Activated T-helper 1 cell treated with Interleukin-2 at 50 U/mL for 16 hours (primary cell): Measurements from ENCODE around the gene USP6NL.
"Not testable (repeated sequence)": the region's sequence is repeated elsewhere in the genome, so short reads cannot be mapped to it uniquely, and the experiment has no call there.

Experiments
- DNase-seq: peaks from one replicate; pipeline ENCODE4 v3.0.0-alpha.2; 2020; ENCODE audit warnings: low read depth

Gene USP6NL

DNA sequence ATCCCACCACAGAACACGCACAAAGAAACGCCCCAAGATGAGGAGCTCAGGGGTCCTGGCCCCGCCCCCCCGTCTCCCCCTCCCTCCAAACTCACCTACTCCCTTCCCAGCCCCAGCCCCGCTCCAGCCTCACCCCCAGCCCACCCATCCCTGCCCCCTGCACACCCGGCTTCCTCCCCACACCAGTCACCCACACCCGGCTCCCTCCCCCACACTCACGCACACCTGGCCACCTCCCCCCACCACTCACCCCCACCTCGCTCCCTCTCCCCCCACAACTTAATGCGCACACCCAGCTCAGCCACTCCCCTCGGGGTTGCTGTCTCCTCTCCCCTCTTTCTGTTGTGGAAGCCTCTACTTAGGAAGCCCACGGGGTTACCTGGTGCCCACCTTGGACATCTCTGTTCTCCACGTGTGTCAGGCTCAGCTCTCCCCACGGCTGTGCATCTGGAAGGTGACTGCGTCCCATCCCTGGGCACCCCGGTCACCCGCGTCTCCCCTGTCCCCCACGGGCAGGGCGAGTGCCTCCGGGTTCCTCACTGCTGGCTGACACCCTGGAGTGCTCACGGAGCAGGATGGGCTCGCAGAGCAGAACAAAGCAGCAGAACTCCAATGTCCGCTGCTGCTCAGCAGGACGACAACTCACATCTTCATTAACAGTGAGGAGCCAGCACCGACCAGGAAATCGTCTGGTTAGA lies 166.8 kb downstream of the USP6NL start:
- DNase-seq = no peak

DNA sequence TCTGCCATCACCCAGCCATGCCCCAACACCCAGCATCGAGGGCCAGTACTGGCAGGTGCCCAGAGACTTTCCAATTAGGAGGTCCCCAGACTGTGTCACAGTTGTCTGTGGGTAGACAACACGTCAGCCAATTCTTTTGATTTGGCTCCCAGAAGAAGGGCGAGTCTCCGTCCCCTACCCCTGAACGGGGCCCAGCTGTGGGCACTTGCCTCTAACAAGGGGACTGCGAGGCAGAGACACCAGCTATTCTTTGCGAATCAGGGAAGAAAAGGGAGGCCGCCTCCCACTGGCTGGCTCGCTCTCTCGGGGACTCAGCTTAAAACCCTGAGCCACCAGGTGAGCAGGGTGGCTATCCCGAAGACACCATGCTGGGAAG lies 167.3 kb downstream of the USP6NL start:
- DNase-seq = no peak

DNA sequence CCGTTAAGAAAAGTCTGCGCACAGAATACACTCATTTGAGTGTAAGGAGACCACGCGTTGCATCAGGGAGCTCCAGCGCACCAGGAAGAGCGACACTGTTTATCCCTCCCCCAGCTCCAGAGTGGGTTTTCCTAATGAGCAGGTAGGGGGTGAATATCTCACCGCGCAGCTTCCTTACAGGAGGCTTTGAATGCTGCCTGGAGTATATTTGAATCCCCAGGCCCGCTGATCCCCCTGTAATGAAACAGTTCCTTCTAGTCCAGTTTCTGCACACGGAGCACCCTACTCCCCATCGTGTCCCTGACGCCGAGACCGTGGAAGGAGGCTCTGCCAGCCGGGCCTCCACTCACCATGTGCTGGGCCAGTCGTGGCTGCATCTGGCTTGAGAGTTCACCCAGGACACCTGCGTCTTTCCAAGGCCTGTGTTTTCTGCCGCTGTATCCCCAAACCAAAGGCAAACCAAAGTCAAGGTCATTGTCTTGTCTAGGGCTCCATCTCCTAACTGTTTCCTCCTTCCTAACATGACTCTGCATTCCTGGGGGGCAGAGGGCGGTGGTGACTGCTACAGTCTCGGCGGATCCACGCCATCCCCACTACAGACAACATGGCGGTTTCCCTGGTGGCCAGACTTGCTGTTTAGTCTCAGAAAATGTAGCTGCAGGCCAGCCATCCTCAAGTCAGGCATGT lies 167.8 kb downstream of the USP6NL start:
- no peak for DNase-seq

DNA sequence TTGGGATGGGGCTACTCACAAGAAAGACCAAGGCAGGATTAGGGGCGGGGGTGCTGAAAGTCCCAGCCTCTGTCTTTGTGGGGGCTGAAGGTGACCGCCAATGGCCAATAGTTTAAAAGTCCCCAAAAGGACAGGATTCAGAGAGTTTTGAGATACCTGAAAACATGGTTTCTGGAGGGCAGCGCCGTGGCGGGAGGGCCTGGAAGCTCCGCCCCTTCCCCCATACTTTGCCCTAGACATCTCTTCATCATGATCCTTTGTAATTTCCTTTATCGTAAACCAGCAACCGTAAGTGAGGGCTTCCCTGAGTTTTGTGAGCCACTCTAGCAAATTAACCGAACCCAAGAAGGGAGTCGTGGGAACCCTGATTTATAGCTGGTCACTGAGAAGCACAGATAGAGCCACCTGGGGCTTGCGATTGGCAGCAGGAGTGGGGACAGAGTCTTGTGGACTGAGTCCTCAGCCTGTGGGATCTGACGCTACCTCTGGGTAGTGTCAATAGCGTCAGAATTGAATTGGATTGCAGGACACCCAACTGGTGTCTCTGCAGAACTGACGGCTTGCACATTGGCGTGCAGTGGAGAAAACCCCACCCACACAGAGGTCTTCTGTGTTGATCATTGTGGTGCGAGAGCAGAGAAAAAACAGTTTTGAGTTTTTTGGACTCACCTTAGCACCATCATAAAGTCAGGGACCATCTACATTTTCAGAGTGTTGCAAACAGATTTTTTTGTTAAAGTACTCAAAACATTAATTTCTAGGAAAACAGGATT lies 169.3 kb downstream of the USP6NL start:
- no peak for DNase-seq

DNA sequence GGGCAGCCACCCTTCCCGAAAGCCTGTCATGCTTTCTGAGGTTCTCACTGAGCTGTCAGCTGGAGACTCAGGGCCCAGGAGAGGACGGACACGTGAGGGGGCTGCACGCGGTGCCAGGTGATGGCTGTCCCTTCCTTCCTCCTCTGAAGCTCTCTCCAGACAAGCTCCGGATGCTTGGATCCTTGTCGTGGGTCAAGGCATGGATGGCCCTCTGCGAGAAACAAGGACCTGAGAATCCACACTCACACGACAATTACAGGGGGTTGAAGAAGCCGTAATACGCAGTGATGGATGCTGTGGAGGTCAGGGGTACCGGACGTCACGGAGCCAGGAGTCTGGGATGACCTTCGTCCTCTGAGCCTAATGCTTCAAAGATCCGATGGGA lies 170.3 kb downstream of the USP6NL start:
- no peak for DNase-seq

DNA sequence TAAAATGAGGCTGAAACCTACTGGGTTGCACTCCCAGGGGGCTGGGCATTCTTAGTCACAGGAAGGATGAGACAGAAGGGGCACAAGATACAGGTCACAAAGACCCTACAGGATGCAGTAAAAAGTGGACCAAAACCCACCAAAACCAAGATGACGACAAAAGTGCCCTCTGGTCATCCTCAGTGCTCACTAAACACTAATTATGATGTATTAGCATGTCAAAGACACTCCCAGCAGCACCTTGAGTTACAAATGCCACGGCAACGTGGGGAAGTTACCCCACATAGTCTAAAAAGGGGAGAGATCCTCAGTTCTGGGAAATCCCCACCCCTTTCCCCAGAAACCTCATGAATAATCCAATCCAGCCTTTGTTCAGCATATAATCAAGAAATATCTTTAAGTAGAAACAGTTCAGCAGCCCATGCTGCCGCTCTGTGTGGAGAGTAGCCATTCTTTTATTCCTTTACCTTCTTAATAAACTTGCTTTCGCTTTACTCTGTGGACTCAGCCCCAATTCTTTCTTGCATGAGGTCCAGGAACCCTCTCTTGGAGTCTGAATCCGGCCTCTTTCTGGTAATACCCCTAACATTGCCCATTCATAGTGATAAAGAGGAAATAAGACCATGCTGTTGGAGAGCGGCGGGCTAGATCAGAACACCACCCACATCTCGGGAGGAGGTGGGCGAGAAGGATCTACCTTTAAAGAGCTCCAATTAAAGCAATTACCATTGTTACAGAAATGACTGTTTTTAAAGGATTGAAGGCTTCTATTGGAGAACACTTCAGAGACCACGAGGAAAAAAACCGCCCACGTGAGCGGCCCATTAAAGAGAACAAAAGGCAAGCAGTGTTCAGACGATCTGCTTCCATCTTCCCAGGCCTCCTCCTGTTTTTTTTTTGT lies 170.9 kb downstream of the USP6NL start:
- no peak for DNase-seq

DNA sequence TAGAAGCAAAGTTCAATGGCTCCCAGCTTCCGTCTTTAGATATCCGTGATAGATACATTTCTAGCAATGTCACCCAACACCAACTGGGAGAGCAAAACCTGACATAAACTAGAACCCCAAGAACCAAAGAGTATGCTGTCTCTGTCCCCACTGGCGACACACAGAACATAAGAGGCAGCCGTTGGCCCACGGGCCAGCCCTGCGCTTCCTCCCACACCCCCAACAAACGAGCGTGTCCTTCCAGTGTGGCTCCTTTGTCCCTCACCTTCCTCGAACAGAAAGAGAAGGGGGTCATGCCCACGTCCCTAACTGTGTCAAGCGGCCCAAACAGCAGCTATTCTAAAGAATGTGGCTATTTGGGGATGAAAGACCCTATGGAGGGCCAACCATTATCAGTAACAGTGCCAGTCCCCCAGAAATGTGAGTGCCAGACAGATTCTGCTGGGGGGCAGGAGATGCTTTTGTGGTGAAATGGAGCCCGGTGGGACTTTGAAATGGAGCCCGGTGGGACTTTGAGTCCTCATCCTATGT lies 171.9 kb downstream of the USP6NL start:
- no peak for DNase-seq

DNA sequence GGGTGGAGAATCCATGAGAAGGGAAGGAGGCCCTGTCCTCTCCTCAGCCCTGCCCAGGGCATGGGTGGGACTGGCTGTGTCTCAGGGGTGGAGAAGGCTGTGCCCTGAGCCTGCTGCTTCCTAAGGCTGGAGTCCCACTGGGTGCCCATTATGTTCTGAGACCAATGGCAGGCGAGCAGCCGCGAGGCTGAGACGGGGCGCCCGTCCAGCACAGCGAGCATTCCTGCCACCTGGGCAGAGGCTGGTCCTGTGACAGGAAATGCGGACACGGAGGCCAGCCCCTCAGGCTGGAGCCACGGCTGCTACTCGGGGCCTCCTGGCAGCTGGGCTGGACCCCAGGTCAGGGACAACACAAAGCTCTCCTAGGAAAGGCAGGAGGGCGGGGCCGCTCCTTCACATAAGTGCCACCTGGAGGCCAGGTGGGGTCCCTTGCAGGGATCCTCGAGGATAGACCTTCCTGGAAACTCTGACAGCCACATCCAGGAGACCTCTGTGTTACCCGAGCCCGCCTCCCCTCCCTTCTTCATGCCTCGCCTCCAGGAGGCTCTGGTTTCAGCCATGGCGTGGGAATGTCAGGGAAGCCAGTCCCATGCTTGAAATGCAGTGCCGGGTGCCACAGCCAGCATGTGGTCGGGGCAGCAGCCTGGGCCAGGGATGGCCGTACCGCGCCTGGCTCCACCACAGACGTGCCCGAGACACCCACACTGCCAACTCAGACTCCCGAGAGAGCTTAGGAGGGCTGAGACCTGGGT lies 173.9 kb downstream of the USP6NL start:
- no peak for DNase-seq

DNA sequence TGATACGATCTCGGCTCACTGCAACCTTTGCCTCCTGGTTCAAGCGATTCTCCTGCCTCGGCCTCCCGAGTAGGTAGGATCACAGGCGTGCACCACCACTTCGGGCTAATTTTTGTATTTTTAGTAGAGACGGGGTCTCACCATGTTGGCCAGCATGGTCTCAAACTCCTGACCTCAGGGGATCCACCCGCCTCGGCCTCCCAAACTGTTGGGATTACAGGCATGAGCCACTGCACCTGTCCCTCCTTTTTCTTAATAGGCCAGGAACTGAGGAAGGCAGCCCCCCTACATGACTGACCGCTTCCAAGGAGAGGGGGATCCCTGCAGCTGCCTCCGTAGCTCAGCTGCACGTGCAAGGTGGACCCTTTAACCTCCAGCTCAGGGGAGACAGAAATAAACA lies 175.0 kb downstream of the USP6NL start:
- DNase-seq = not testable (repeated sequence)

DNA sequence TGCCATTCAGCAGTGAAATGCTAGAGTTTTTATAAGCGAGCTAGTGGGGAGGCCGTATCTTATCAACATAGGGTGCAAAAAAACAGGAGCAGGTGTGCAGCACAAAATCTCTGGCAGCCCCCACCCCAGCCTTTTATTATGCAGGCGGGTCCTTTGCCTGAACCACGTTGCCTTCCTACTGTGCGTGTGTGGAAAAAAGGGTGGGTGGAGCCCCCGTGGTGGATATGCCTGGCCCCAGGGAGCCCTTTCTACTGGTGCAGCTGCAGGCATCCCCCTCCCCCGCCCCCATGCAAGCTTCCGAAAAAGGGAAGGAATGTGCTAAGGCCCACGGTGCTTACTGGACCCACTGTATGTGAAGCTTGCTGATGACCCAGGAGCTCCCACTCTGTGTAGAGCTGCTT lies 175.9 kb downstream of the USP6NL start:
- DNase-seq = no peak

DNA sequence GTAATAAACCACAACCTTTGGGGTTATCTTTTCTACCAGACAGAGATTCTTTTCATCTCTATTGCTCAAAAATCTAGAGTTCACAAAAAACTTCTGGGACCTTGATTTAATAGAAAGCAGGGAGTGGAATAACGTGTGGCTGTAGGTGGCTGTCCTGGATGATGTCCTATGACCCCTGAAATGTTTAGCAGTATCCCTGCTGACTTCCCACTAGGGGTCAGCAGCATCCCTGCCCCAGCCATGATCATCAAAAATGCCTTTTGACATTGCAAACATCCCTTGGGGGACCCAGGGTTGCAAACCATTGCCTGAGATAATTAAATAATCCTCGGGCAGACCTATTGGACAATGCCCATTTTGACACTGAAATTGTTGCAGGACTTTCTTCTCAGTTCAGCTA lies 177.1 kb downstream of the USP6NL start:
- DNase-seq = no peak

DNA sequence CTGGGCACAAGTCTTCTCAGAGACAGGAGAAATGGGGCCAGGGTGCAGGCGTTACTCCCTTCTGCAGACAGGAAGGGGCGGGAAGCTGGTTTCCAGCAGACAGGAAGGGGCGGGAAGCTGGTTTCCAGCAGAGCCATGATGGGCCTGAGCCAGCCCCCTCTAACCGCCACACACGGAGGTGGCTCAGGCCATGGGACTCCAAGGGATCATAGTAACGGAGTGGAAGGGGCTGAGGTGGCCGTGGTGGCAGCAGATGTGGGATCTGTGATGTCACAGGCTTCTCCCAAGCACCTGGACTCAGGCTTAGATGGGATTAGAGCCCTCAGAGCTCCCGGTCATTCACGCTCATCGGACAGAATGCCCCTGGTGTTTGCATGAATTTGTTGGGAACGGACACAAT lies 177.8 kb downstream of the USP6NL start:
- no peak for DNase-seq

DNA sequence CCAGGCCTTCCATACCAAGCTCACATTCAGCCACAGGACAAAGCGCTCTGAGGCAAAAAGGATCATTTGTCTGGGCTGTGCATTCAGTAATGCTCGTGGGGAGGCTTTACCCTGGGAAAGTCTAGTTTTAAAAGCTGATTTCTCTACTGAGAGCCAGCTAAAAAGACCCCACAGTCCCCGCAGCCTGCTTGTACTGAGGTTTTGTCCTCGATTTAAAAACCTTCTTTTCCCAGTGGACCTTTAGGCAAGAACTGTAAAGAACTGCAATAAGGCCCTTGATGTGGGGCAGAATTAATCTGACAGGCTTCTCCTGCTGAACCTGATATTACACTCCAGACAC lies 180.3 kb downstream of the USP6NL start:
- DNase-seq = no peak

DNA sequence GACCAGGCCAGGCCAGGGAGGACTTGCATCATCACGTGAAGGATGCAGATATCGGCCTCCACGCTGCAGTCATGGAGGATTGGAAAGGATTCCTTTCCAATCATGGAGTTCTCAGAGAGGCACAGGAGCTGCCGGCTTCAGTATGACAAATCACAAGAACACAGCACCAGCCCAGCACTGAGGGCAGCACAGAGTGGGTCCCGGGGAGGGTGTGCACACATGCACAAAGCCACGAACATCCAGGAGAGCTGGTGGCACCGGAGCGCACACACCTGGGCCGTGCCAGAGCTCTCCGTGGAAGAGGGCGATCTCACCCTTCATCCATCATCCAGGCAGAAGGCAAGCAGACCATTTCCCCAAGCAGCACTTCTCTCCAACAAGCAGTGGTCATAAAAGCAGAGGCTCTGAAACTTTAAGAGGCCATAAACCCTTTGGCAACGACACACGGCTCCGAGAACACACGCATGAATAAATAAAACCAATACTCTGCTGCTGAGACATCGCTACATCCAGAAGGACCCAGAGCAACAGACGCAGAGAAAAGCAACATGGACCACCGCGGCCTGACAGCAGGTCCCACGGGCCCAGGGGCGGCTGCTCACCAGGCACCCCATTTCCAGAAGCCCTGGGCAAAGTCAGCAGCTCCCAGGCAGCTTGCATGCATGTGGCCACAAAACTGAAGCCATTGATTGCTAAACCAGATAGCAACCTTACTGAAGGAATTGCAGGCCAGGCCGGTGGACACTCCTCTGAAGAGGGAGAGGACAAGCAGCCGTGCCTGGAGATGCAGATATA lies 180.8 kb downstream of the USP6NL start:
- no peak for DNase-seq

DNA sequence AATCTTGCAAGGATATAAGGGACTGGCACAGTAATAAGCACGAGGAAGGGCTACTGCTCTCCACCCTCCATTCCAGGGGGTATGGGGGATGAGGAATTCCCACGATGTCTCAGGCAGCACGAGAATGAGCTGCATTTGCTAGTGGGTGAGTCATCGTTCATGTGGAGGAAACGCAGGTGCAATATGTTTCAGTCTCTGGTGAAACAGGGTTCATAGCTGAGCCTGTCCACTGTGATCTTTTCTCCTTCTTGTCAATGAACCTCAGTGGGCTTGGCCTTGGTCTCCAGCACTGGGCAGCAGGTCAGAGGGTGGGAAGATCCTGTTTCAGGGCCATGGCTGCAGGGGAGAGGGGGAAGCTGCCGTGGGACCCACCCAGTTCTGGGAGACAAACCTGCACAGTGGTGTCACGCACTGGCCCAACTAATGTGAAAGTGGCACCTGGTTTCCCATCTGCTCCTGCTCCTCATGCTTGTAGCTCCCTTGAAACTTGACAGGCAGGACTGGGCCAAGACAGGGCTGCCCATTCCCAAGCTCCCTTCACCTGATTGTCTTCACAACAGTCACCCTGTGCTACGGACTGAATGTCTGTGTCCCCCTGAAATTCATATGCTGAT lies 181.9 kb downstream of the USP6NL start:
- no peak for DNase-seq

DNA sequence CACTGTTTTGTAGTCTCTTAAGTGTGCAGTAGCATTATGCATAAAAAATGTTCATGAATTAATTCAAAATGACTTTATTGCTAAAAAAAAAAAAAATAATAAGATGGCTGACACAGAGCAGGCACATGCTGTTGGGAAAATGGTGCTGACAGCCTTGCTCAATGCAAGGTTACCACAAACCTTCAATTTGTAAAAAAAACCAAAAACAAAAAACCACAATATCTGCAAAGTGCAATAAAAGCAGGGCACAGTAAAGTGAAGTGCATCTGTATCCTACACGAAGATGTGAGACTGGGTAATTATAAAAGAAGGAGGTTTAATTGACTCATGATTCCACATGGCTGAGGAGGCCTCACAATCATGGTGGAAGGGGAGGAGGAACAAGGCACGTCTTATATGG lies 185.8 kb downstream of the USP6NL start:
- no peak for DNase-seq

DNA sequence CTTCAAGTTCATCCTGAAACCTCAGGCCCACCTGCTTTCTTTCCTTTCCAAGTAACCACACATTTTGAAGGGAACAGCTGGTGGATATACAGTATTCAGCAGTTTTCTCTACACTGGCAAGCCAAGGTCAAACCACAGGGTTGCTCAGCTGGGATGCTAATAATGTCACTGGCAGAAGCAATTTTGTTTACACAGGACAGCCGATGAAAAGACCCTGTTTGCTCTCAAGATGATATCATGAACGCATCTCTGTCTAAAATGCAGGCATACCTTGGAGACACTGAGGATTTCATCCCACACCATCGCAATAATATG lies 186.2 kb downstream of the USP6NL start:
- DNase-seq = no peak

DNA sequence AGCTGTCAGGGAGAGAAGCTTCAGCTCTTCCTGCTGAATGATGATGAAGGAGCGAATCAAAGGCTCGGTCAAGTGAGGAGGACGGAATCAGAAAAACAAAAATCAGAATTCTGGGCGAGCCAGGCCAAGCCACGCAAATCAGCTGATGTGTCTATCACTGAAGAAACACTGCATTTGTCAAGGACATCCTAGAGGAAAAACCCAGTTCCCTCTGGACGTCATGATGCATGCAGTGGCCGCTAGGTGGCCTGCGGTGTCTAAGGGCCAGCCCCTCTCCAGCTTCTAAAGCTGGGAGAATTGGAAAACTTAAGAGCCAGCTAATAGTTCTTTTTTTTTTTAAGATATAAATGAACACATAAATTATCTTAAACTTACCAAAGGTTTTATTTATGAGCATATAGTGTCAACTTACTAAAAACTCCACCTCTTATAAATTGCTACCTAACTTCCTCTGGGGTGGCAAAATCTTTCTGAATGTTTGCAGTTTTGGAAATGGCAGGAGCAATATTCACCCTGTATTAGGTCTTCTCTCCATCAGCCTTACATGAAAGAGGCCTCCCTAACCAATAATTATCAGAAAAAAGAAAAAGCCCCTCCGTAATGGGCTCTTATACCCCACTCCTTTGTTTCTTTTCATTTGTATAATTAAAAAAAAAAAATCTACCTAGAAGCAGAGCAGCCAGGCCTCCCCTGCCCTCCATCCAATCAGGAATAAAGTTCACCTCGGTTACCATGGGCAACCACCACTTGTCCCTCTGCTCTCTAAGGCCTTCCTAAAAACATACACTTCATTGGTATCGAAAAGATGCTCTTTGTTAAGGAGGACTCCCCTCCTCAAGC lies 186.8 kb downstream of the USP6NL start:
- DNase-seq = no peak

DNA sequence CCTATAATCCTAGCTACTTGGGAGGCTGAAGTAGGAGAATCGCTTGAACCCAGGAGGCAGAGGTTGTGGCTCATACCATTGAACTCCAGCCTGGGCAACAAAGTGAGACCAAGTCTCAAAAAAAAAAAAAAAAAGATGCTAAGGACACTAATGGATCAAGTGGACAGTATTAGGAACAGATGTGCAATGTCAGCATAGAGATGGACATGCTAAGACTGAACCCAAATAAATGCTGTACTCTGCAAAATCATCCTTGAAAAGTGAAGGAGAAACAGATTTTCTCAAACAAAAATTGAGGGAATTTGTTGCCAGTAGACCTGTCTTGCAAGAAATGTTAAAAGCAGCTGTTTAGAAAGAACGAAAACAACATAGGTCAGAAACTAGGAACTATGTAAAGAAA lies 194.5 kb downstream of the USP6NL start:
- DNase-seq = no peak
